Ectodermal cell (in vitro differentiated cells): Measurements from ENCODE around the gene PRRT1B.

Experiments
- H3K27ac ChIP-seq: 2 replicates; pipeline ENCODE4 v1.7.0; 2013; ENCODE audit warnings: mild to moderate bottlenecking, low read depth, low read length; ENCODE audit not compliant: insufficient read depth, poor library complexity, severe bottlenecking
- H3K27me3 ChIP-seq: 2 replicates; pipeline ENCODE4 v1.7.0; 2013; ENCODE audit warnings: mild to moderate bottlenecking, low read length; ENCODE audit not compliant: insufficient read depth, control insufficient read depth, poor library complexity, severe bottlenecking
- H3K36me3 ChIP-seq: one replicate; pipeline ENCODE4 v1.7.0; 2013; ENCODE audit warnings: low read length; ENCODE audit not compliant: control insufficient read depth, insufficient read depth
- H3K4me1 ChIP-seq: one replicate; pipeline ENCODE4 v1.7.0; 2013; ENCODE audit warnings: low read length; ENCODE audit not compliant: control insufficient read depth, insufficient read depth
- H3K4me3 ChIP-seq: 2 replicates; pipeline ENCODE4 v1.7.0; 2013; ENCODE audit warnings: low read depth, low read length, control low read depth; ENCODE audit not compliant: insufficient read depth
- H3K9me3 ChIP-seq: 2 replicates; pipeline ENCODE4 v1.7.0; 2013; ENCODE audit warnings: mild to moderate bottlenecking, low read length, moderate library complexity; ENCODE audit not compliant: control insufficient read depth
- WGBS, 2 experiments: methylation state at CpG; one replicate each; pipeline ENCODE4 v1.1.7; 2013; ENCODE audit warnings: missing lambda C conversion rate in 2 of 2; 5-methylcytosine and 5-hydroxymethylcytosine counted together

The PRRT1B gene

DNA sequence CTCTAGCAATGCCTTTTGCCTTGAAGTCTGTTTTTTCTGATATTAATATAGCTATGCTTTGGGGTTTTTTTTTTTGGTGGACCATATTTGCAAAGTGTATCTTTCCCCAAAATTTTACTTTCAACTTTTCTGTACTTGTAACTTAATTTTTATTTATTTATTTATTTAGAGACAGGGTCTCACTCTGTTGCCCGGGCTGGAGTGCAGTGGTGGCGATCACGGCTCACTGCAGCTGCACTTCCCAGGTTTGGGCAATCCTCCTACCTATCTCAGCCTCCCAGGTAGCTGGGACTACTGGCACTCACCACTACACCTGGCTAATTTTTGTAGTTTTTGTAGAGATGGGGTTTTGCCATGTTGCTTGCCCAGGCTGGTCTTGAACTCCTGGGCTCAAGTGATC lies 20.8 kb downstream of the PRRT1B start:
- H3K36me3 ChIP-seq: no peaks in the 10 kb centered on the region
- H3K4me3 ChIP-seq: no peak overlapping the region
- no peaks in the 10 kb centered on the region for H3K9me3 ChIP-seq
- no peaks in the 10 kb centered on the region for H3K4me1 ChIP-seq
- WGBS, 2 experiments: 99 to 100% methylated on average over 3 of the region's 3 CpGs
- no peaks in the 10 kb centered on the region for H3K27me3 ChIP-seq
- H3K27ac ChIP-seq: no peak overlapping the region

DNA sequence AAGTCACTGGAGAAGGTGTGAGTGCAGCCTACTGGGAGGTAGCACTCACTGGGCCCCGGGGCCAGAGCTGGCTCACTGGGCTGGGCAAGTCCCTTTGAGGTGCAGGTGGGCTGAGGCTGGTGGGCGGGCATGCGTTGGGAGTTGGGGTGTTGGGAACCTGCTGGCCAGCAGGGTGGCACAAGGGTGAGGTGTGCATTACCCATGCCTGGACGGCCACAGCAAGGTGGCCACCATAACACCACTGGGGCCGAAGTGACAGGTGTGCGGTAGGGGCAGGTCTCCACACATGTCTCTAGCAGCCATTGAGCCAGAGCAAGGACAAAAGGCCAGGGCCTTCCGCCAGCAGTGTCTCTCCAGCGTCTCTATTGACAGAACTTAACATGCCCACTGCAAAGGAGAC lies 22.6 kb downstream of the PRRT1B start:
- H3K27ac ChIP-seq: no peak overlapping the region
- H3K9me3 ChIP-seq: no peaks in the 10 kb centered on the region
- H3K27me3 ChIP-seq: no peaks in the 10 kb centered on the region
- no peak overlapping the region for H3K4me3 ChIP-seq
- H3K36me3 ChIP-seq: no peaks in the 10 kb centered on the region
- no peaks in the 10 kb centered on the region for H3K4me1 ChIP-seq
- WGBS, 2 experiments: 95% methylated on average over 8 of the region's 8 CpGs

- H3K27ac ChIP-seq: no peak overlapping the region
- no peaks in the 10 kb centered on the region for H3K9me3 ChIP-seq
- H3K4me3 ChIP-seq: no peak overlapping the region
- H3K36me3 ChIP-seq: no peaks in the 10 kb centered on the region
- 93 to 95% methylated on average over 16 to 17 of the region's 17 CpGs for WGBS, 2 experiments
- no peaks in the 10 kb centered on the region for H3K27me3 ChIP-seq
- no peaks in the 10 kb centered on the region for H3K4me1 ChIP-seq
Measured at GRCh38 chr9:131574730-131575640, 29.7 kb downstream of the PRRT1B start.

- no peaks in the 10 kb centered on the region for H3K9me3 ChIP-seq
- H3K36me3 ChIP-seq: no peaks in the 10 kb centered on the region
- H3K4me1 ChIP-seq: no peaks in the 10 kb centered on the region
- H3K27me3 ChIP-seq: no peaks in the 10 kb centered on the region
- WGBS, 2 experiments: 95% methylated on average over 23 of the region's 23 CpGs
- H3K4me3 ChIP-seq: no peak overlapping the region
- no peak overlapping the region for H3K27ac ChIP-seq
Measured at GRCh38 chr9:131575946-131576853, 30.9 kb downstream of the PRRT1B start.

GRCh38 chr9:131577005-131578000 lies 32.0 kb downstream of the PRRT1B start:
- H3K27ac ChIP-seq: no peak overlapping the region
- no peak overlapping the region for H3K4me3 ChIP-seq
- H3K36me3 ChIP-seq: no peaks in the 10 kb centered on the region
- H3K27me3 ChIP-seq: no peaks in the 10 kb centered on the region
- no peaks in the 10 kb centered on the region for H3K9me3 ChIP-seq
- WGBS, 2 experiments: 93 to 95% methylated on average over 22 to 25 of the region's 25 CpGs
- no peaks in the 10 kb centered on the region for H3K4me1 ChIP-seq

GRCh38 chr9:131578021-131578420 lies 32.7 kb downstream of the PRRT1B start:
- Histone ChIP-seq H3K9me3 (no peaks in the 10 kb centered on the region), H3K4me3 (no peak overlapping the region), H3K27me3 (no peaks in the 10 kb centered on the region), H3K4me1 (no peaks in the 10 kb centered on the region), H3K27ac (no peak overlapping the region), H3K36me3 (no peaks in the 10 kb centered on the region)
- 93 to 95% methylated on average over 13 of the region's 13 CpGs for WGBS, 2 experiments

DNA sequence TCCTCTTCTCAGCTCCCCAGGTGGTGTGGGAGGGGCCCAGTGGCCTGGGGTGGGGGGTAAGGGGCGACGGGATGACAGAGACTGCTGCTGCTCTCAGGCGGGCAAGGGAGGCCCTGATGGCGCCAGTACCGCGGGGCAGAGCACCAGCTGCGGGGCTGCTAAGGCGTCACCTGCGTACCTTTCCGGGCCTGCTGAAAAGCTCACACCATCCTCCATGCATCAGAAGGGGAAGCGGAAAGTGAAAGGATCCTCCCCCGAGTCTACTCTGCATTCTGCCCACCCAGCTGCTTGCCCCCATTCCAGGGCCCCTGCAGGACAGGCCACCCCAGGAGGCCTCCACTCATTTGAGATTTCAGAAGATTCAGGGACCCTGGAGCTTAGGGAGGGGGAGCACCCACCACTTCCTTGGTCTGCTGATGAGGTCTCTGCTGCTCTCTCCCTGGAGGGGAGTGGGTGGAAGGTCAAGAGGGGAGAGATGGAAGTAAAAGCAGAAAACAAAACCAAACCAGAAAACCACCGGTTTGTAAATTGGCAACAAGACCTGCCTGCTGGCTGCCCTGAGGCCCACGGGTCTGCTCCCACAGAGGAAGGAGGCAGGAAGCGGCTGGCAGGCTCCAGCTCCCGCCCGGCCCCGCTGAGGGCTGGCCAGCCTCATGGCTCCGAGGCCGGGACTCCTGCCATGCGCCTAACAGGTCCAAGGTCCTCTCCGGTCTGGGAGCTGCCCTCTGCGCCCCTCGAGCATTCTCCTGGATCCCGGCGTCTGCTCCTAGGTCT lies 33.6 kb downstream of the PRRT1B start:
- no peaks in the 10 kb centered on the region for H3K9me3 ChIP-seq
- H3K36me3 ChIP-seq: peaks cover 3% of the 10 kb centered on the region
- 90 to 91% methylated on average over 26 of the region's 26 CpGs for WGBS, 2 experiments
- H3K27me3 ChIP-seq: no peaks in the 10 kb centered on the region
- no peak overlapping the region for H3K27ac ChIP-seq
- no peaks in the 10 kb centered on the region for H3K4me1 ChIP-seq
- H3K4me3 ChIP-seq: no peak overlapping the region

- H3K4me1 ChIP-seq: no peaks in the 10 kb centered on the region
- 94 to 96% methylated on average over 8 of the region's 8 CpGs for WGBS, 2 experiments
- no peaks in the 10 kb centered on the region for H3K9me3 ChIP-seq
- no peak overlapping the region for H3K4me3 ChIP-seq
- peaks cover 9% of the 10 kb centered on the region for H3K36me3 ChIP-seq
- no peaks in the 10 kb centered on the region for H3K27me3 ChIP-seq
- no peak overlapping the region for H3K27ac ChIP-seq
Measured at GRCh38 chr9:131579789-131580211, 34.5 kb downstream of the PRRT1B start.

- Histone ChIP-seq H3K27me3 (no peaks in the 10 kb centered on the region), H3K9me3 (no peaks in the 10 kb centered on the region), H3K4me1 (no peaks in the 10 kb centered on the region), H3K36me3 (peaks cover 10% of the 10 kb centered on the region), H3K4me3 (no peak overlapping the region), H3K27ac (no peak overlapping the region)
- WGBS, 2 experiments: 96% methylated on average over 9 of the region's 9 CpGs
Measured at GRCh38 chr9:131580358-131580757, 35.0 kb downstream of the PRRT1B start.
